ENCODE measurements around the gene OXA1L. TPM values are rescaled to one million over a fixed set of nuclear protein-coding genes. Genes with fewer than 3 reads are reported as not detected.
A peak's percentile ranks its signal among the peaks of the same experiment; 100 is the strongest.

OXA1L gene
- total and polyA plus RNA-seq, 2 of the 13 experiments (the other 11 are each of a cell fraction or from before 2014, with no cell fraction given) = 230 to 589 TPM

DNA sequence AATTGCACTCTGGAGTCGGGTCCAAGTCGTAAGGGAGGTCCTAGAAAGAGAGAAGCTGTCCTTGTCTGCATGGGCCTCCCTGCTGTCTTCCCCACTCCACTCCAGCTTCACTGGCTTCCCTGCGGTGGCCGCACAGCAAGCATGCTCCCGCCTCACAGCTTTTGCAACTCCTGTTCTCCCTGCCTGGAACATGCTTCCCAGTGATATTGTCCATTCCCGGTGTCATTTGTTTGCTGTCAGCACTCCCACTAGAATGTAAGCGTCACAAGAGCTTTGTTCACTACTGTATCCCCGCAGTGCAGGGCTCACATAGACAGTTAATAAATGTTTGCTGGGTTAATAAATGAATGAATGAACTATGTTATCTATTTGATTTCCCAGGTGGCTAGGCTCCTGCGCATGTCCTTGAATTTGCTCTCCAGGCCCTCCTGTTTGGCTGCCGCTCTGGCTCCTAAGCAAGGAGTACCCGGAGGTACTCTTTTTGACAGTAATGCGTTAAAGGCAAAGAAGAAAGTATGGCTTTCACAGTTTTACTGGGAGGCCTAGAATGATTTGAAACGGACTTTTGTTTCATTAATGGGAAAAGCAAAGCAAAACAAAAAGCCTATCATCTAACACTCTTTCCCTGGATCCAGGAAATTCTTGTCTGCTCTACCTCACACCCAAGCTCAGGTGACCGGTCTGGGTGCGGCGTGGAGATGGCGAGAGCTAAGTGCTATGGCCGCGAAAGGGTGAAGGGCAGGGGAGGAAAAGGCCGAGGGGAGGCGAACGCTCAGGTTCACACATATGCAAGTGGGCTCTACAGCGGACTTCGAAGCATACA, 54.9 kb downstream of the OXA1L start (continued):
- peak; percentile 33; the same call in 1 of the 2 replicates for TF ChIP-seq ZNF292 (CRISPR knock-in tag; IDR thresholded peaks at IDR 0.05; ENCODE audit: borderline replicate concordance, low read depth)
- no peak for TF ChIP-seq NFE2 (CRISPR knock-in tag; IDR thresholded peaks at IDR 0.05)
- TF ChIP-seq MAFK (conservative IDR thresholded peaks at IDR 0.05 in 1 of 2, IDR thresholded peaks at IDR 0.05 in 1 of 2; ENCODE audit: low read length in 2 of 2) = no peak
- TF ChIP-seq, protein P1, sequence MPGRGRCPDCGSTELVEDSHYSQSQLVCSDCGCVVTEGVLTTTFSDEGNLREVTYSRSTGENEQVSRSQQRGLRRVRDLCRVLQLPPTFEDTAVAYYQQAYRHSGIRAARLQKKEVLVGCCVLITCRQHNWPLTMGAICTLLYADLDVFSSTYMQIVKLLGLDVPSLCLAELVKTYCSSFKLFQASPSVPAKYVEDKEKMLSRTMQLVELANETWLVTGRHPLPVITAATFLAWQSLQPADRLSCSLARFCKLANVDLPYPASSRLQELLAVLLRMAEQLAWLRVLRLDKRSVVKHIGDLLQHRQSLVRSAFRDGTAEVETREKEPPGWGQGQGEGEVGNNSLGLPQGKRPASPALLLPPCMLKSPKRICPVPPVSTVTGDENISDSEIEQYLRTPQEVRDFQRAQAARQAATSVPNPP (CRISPR knock-in tag; IDR thresholded peaks at IDR 0.05) = peak; percentile 50; the same call in 1 of the 2 replicates
- 0 out of 2 replicates have a peak, but pooled peaks have one; percentile 58 for TF ChIP-seq SNAPC2 (CRISPR knock-in tag; IDR thresholded peaks at IDR 0.05)
- peak; percentile 97 for TF ChIP-seq ZNF580 (CRISPR knock-in tag; IDR thresholded peaks at IDR 0.05; ENCODE audit: borderline replicate concordance, low read depth)
- TF ChIP-seq TCF7L2 (IDR thresholded peaks at IDR 0.05; ENCODE audit: low read depth, low read length) = no peak
- TF ChIP-seq CSRNP1 (CRISPR knock-in tag; IDR thresholded peaks at IDR 0.05) = 0 out of 2 replicates have a peak, but pooled peaks have one; percentile 84
- no peak for TF ChIP-seq NFYC (CRISPR knock-in tag; IDR thresholded peaks at IDR 0.05)
- TF ChIP-seq ZNF549 (CRISPR knock-in tag; IDR thresholded peaks at IDR 0.05) = no peak
- TF ChIP-seq ZNF607 (CRISPR knock-in tag; IDR thresholded peaks at IDR 0.05; ENCODE audit: borderline replicate concordance) = peak; percentile 82
- TF ChIP-seq YEATS4 (CRISPR knock-in tag; IDR thresholded peaks at IDR 0.05; ENCODE audit: borderline replicate concordance) = no peak
- TF ChIP-seq, protein P2, sequence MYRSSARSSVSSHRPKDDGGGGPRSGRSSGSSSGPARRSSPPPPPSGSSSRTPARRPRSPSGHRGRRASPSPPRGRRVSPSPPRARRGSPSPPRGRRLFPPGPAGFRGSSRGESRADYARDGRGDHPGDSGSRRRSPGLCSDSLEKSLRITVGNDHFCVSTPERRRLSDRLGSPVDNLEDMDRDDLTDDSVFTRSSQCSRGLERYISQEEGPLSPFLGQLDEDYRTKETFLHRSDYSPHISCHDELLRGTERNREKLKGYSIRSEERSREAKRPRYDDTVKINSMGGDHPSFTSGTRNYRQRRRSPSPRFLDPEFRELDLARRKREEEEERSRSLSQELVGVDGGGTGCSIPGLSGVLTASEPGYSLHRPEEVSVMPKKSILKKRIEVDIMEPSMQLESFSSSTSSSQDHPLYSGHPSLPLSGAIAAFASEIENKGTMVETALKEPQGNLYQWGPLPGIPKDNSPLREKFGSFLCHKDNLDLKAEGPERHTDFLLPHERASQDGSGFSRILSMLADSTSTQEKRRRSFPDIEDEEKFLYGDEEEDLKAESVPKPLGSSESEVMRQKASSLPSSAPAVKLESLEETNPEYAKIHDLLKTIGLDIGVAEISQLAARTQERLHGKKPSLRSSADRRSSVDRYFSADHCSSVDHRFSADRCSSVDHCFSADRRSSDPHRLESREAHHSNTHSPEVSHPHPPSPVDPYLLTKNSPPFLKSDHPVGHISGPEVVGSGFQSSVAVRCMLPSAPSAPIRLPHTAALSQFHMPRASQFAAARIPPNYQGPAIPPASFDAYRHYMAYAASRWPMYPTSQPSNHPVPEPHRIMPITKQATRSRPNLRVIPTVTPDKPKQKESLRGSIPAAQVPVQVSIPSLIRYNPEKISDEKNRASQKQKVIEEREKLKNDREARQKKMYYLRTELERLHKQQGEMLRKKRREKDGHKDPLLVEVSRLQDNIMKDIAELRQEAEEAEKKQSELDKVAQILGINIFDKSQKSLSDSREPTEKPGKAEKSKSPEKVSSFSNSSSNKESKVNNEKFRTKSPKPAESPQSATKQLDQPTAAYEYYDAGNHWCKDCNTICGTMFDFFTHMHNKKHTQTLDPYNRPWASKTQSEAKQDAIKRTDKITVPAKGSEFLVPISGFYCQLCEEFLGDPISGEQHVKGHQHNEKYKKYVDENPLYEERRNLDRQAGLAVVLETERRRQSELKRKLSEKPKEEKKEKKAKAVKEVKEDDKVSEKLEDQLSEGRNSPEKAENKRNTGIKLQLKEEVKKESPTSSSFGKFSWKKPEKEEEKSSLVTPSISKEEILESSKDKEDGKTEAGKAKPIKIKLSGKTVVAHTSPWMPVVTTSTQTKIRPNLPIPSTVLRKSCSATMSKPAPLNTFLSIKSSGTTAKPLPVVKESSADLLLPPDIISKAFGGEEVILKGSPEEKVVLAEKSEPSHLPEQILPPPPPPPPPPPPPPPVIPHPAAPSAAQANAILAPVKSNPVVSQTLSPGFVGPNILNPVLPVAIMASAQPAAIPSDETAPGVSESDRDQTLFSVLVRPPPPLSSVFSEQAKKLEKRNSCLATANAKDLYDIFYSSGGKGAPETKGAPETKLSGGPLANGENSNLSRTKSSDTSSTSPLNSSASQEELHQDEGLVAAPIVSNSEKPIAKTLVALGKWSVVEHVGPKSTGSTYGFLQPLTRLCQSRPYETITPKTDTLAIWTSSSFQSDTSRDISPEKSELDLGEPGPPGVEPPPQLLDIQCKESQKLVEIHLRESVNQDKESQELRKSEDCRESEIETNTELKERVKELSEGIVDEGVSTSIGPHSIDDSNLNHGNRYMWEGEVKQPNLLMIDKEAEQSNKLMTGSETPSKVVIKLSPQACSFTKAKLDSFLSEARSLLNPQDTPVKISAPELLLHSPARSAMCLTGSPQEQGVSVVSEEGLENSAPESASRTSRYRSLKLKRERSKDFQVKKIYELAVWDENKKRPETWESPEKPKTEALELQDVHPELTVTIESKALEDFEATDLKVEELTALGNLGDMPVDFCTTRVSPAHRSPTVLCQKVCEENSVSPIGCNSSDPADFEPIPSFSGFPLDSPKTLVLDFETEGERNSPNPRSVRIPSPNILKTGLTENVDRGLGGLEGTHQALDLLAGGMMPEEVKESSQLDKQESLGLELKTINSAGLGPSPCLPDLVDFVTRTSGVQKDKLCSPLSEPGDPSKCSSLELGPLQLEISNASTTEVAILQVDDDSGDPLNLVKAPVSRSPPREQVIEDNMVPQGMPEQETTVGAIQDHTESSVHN (CRISPR knock-in tag; IDR thresholded peaks at IDR 0.05) = peak; percentile 99
- no peak for TF ChIP-seq KDM5A (IDR thresholded peaks at IDR 0.05; ENCODE audit: borderline replicate concordance, low read length)
- TF ChIP-seq ZNF33B (CRISPR knock-in tag; IDR thresholded peaks at IDR 0.05) = peak; percentile 52; the same call in 1 of the 2 replicates

Data from HepG2 (cell line).